A549 (cell line): ENCODE results near the gene RBM47.

Experiments used
- RARB ChIP-seq: fragments of 250-450 bp; sonication (Bioruptor Pico); IDR thresholded peaks from 2 replicates; pipeline ENCODE4 v1.8.0; 2021; ENCODE audit warnings: mild to moderate bottlenecking, moderate library complexity
- ZNF302 ChIP-seq: fragments of 250-450 bp; sonication (Bioruptor Pico); IDR thresholded peaks from 2 replicates; pipeline ENCODE4 v1.9.0; 2021; ENCODE audit warnings: inconsistent platforms, mild to moderate bottlenecking, moderate library complexity
- TF ChIP-seq, protein P1 (sequence below): fragments of 450-650 bp; IDR thresholded peaks from 2 replicates; pipeline ENCODE4 v1.6.1; 2014; ENCODE audit warnings: antibody characterized with exemption

GRCh38 chr4:40389986-40390385, 239.7 kb downstream of the RBM47 start:
- TF ChIP-seq ZNF302 (CRISPR knock-in tag) (no peak), RARB (CRISPR knock-in tag) (no peak)
- TF ChIP-seq, protein P1, sequence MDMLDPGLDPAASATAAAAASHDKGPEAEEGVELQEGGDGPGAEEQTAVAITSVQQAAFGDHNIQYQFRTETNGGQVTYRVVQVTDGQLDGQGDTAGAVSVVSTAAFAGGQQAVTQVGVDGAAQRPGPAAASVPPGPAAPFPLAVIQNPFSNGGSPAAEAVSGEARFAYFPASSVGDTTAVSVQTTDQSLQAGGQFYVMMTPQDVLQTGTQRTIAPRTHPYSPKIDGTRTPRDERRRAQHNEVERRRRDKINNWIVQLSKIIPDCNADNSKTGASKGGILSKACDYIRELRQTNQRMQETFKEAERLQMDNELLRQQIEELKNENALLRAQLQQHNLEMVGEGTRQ = no peak
